AG08396 (cell line): ENCODE data around the gene FAM174B.

Source experiments
- DNase-seq: peaks from one replicate; pipeline ENCODE4 v3.0.0; 2012; ENCODE audit warnings: low spot score, mixed read lengths

Gene FAM174B

GRCh38 chr15:92664178-92664900, 8.8 kb upstream of the FAM174B start:
- no peak for DNase-seq

- no peak for DNase-seq
Observed at GRCh38 chr15:92663250-92663951, 7.8 kb upstream of the FAM174B start.

- no peak for DNase-seq
Observed at GRCh38 chr15:92662762-92663161, 7.2 kb upstream of the FAM174B start.

- no peak for DNase-seq
Observed at GRCh38 chr15:92661956-92662355, 6.4 kb upstream of the FAM174B start.

- no peak for DNase-seq
Observed at GRCh38 chr15:92661069-92661468, 5.5 kb upstream of the FAM174B start.

- no peak for DNase-seq
Observed at GRCh38 chr15:92657486-92657885, 1.9 kb upstream of the FAM174B start.

GRCh38 chr15:92656089-92656488, 514 bp upstream of the FAM174B start:
- no peak for DNase-seq

- no peak for DNase-seq
Observed at GRCh38 chr15:92654662-92655061, 913 bp downstream of the FAM174B start.

- no peak for DNase-seq
Observed at GRCh38 chr15:92653836-92654539, 1.6 kb downstream of the FAM174B start.

GRCh38 chr15:92653366-92653765, 2.2 kb downstream of the FAM174B start:
- no peak for DNase-seq

GRCh38 chr15:92652576-92652966, 3.0 kb downstream of the FAM174B start:
- DNase-seq: no peak

GRCh38 chr15:92651877-92652575, 3.5 kb downstream of the FAM174B start:
- no peak for DNase-seq

GRCh38 chr15:92650966-92651365, 4.6 kb downstream of the FAM174B start:
- DNase-seq: no peak

- DNase-seq: no peak
Observed at GRCh38 chr15:92650256-92650655, 5.3 kb downstream of the FAM174B start.

GRCh38 chr15:92648190-92648875, 7.2 kb downstream of the FAM174B start:
- no peak for DNase-seq

- no peak for DNase-seq
Observed at GRCh38 chr15:92647467-92648163, 8.0 kb downstream of the FAM174B start.

GRCh38 chr15:92646216-92646615, 9.4 kb downstream of the FAM174B start:
- no peak for DNase-seq

GRCh38 chr15:92645731-92646130, 9.8 kb downstream of the FAM174B start:
- DNase-seq: no peak

GRCh38 chr15:92645051-92645631, 10.4 kb downstream of the FAM174B start:
- no peak for DNase-seq

GRCh38 chr15:92643849-92644815, 11.4 kb downstream of the FAM174B start:
- DNase-seq: no peak
